Upper lobe of left lung (tissue), 6 donors: ENCODE results near the gene ITPKB. TPM values are rescaled to one million over a fixed set of nuclear protein-coding genes. Genes with fewer than 3 reads are reported as not detected.

Experiments
- ATAC-seq, 2 donors: fragments of 200-7000 bp; cut with Tn5 transposase; one replicate each; pipeline ENCODE4 v1.9.1; 2022; ENCODE audit warnings: mild to moderate bottlenecking in 2 of 2, moderate library complexity in 2 of 2; ENCODE audit not compliant: low FRiP score in 2 of 2
- DNase-seq, 2 donors: peaks; one replicate each; pipeline ENCODE4 v3.0.0-alpha.2; 2019 to 2020
- H3K27ac ChIP-seq, 4 donors: fragments of 200-600 bp; sonication (generic); one replicate each; pipeline ENCODE4 v1.5.1; 2016 to 2019
- H3K27me3 ChIP-seq, 4 donors: fragments of 200-600 bp; sonication (generic); one replicate each; pipeline ENCODE4 v1.5.1; 2017 to 2019
- H3K36me3 ChIP-seq, 4 donors: fragments of 200-600 bp; sonication (generic); one replicate each; pipeline ENCODE4 v1.5.1; 2016 to 2019
- H3K4me1 ChIP-seq, 4 donors: fragments of 200-600 bp; sonication (generic); one replicate each; pipeline ENCODE4 v1.5.1; 2018 to 2019
- H3K4me3 ChIP-seq, 4 donors: fragments of 200-600 bp; sonication (generic); one replicate each; pipeline ENCODE4 v1.5.1; 2017 to 2019; ENCODE audit warnings: mild to moderate bottlenecking in 2 of 4, moderate library complexity in 1 of 4
- H3K9me3 ChIP-seq, 4 donors: fragments of 200-600 bp; sonication (generic); one replicate each; pipeline ENCODE4 v1.5.1; 2018 to 2019
- EP300 ChIP-seq, 4 donors: sonication (generic); formaldehyde crosslinking; IDR thresholded peaks; one replicate each; pipeline ENCODE4 v1.5.1; 2017; ENCODE audit warnings: antibody characterized with exemption in 4 of 4, control low read depth in 2 of 4
- POLR2A ChIP-seq, 4 donors: fragments of 450-650 bp; IDR thresholded peaks; one replicate each; pipeline ENCODE4 v1.5.1; 2016 to 2017; ENCODE audit warnings: antibody characterized with exemption in 4 of 4, mild to moderate bottlenecking in 2 of 4
- POLR2AphosphoS5 ChIP-seq, 2 donors: sonication (generic); formaldehyde crosslinking; IDR thresholded peaks; one replicate each; pipeline ENCODE4 v1.5.1; 2017; ENCODE audit warnings: antibody characterized with exemption in 2 of 2
- WGBS, 2 donors: methylation state at CpG; one replicate each; pipeline ENCODE4 v1.1.5; 2017 to 2018; 5-methylcytosine and 5-hydroxymethylcytosine counted together
- total RNA-seq, 6 donors: library from RNA; depleted of rRNA in 4 of 6; stranded (reverse); fragments of >200 nt in 4 of 6; gene quantifications; one replicate each; pipeline versions ENCODE4 v1.1.0 to v1.2.1, GENCODE V29; 2016 to 2021
- TF ChIP-seq, protein P1 (sequence below), 6 experiments: fragments of 450-650 bp in 4 of 6; fragments of 200-600 bp in 2 of 6; sonication (generic) in 2 of 6; IDR thresholded peaks; one replicate each; pipeline ENCODE4 v1.5.1; 2016 to 2019; ENCODE audit warnings: antibody characterized with exemption in 6 of 6
- donor health status: DM: no; HTN: no; CAD: no; lungs with moderate emphysema.
- donor health status: DM: no; HTN: yes; CAD: no; lungs with severe emphysema.

ITPKB gene
- total RNA-seq, 6 donors from 2014 or later: 19.8 to 62.9 (median 45.8) TPM

DNA sequence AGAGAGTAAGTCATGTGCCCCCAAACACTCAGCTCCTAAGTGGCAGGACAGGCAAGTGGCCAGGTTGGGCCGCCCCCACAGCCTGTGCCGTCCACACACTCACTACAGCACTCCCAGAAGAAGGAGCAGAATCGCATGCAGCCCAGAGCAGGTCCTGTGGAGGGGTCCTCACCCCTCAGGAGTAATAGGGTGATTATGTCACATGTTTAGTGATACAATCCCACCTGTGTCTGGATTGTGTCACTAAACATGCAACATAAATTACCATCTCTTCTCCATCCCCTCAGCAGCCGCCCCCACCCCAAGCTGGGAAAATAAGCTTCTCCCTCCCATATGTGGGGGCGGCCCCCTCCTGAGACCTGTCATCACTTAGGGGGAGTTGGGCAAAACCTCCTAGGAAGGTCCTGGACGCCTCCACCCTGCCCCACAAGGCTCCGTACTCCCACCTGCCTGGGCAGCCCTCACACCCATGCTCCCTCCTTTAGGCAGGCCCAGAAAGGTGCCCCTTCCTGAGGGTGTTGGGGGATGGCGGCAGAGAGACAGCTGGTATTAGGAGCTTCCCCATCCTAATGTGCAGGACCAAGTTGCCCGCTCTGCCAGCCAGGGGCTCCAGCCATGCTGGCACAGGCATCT lies 133.6 kb downstream of the ITPKB start:
- Histone ChIP-seq H3K27ac (no peak overlapping the region), H3K27me3 (no peaks in the 10 kb centered on the region), H3K9me3 (no peaks in the 10 kb centered on the region), H3K36me3 (no peaks in the 10 kb centered on the region), H3K4me1 (peaks cover 4 to 19% (median 7%) of the 10 kb centered on the region in 4 donors), H3K4me3 (no peak overlapping the region)
- WGBS, 2 donors: 92 to 97% methylated on average over 9 of the region's 9 CpGs
- TF ChIP-seq POLR2AphosphoS5 (IDR thresholded peaks at IDR 0.05): no peak
- TF ChIP-seq EP300 (IDR thresholded peaks at IDR 0.05): no peak
- no peak for TF ChIP-seq POLR2A (IDR thresholded peaks at IDR 0.05)
- TF ChIP-seq, protein P1, sequence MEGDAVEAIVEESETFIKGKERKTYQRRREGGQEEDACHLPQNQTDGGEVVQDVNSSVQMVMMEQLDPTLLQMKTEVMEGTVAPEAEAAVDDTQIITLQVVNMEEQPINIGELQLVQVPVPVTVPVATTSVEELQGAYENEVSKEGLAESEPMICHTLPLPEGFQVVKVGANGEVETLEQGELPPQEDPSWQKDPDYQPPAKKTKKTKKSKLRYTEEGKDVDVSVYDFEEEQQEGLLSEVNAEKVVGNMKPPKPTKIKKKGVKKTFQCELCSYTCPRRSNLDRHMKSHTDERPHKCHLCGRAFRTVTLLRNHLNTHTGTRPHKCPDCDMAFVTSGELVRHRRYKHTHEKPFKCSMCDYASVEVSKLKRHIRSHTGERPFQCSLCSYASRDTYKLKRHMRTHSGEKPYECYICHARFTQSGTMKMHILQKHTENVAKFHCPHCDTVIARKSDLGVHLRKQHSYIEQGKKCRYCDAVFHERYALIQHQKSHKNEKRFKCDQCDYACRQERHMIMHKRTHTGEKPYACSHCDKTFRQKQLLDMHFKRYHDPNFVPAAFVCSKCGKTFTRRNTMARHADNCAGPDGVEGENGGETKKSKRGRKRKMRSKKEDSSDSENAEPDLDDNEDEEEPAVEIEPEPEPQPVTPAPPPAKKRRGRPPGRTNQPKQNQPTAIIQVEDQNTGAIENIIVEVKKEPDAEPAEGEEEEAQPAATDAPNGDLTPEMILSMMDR (IDR thresholded peaks at IDR 0.05): no peak
- DNase-seq: peak in 1 of 2 donors; percentile 41
- ATAC-seq: no peak

DNA sequence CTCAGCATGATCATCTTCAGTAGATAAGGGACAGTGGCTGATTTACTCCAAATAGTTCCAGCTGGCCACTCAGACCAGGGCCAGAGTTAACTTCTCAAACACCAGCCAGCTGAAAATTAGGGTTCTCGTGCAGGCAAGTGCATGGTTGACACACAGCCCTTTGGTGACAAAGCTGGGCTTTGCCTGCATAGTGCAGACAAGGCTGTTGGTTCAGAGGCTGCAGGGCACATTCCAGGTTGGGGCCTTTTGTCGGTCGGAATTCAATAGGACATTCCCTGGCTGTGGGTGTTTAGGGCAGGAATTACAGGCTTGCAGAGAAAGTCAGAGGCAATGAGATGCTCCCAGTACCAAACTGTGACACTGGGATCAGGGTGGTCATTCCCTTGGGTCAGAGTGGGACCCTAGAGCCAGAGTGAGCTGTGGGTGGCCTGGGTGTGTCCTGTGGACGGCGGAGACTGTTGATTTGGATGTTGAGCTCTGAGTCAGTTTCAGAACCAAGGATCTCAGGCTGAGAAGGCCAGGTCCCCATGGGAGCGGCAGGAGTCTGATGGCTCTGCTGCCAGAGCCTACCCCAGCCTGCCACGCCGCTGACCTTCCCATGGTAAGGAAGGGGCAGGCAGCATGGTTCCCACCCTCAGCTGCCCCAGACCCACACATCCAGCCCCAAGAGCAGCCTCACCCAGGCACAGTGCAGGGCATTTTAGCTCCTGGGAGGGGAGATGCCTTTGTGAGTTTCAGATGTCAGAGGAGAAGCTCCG lies 134.3 kb downstream of the ITPKB start:
- ATAC-seq (no peak), DNase-seq (peak in 1 of 2 donors; percentile 46)
- Histone ChIP-seq H3K27ac (no peak overlapping the region), H3K36me3 (no peaks in the 10 kb centered on the region), H3K27me3 (no peaks in the 10 kb centered on the region), H3K9me3 (no peaks in the 10 kb centered on the region), H3K4me3 (no peak overlapping the region), H3K4me1 (peaks cover 4 to 19% (median 7%) of the 10 kb centered on the region in 4 donors)
- WGBS, 2 donors: 88 to 94% methylated on average over 9 of the region's 9 CpGs
- no peak for TF ChIP-seq POLR2A (IDR thresholded peaks at IDR 0.05)
- no peak for TF ChIP-seq POLR2AphosphoS5 (IDR thresholded peaks at IDR 0.05)
- TF ChIP-seq EP300 (IDR thresholded peaks at IDR 0.05): no peak
- TF ChIP-seq, protein P1 (IDR thresholded peaks at IDR 0.05): no peak

DNA sequence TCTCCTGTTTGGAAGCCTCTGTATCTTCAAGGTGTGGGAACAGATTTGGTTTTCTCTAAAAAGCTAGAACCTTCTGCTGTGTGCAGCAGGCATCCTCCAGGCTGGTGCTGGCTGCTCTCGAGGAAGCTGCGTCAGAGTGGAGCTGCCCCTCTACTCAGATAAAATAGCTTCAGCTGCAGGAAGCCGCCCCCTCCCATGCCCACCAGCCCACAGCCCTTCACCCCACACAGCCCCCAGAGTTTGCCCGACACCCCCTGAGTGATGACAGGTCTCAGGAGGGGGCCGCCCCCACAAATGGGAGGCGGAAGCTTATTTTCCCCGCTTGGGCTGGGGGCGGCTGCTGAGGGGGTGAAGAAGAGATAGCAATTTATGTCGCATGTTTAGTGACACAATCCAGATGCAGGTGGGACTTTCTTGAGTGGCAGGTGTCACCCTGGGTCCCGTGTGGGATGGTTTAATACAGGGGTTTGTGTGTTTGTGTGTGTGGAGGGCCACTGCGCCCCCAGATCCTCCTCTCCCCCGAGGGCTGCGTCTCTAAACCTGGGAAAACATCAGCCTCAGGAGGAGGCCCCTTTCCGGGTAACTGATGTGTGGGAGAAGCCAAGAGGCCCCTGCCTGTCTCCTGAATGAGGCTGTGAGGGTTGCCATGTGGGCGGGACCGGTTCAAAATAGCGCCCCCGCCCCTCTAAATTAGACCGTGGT lies 135.1 kb downstream of the ITPKB start:
- ATAC-seq (no peak), DNase-seq (peak in 1 of 2 donors; percentile 44)
- Histone ChIP-seq H3K4me3 (no peak overlapping the region), H3K4me1 (peaks cover 4 to 19% (median 7%) of the 10 kb centered on the region in 4 donors), H3K27me3 (no peaks in the 10 kb centered on the region), H3K27ac (no peak overlapping the region), H3K9me3 (no peaks in the 10 kb centered on the region), H3K36me3 (no peaks in the 10 kb centered on the region)
- TF ChIP-seq, protein P1 (IDR thresholded peaks at IDR 0.05): no peak
- no peak for TF ChIP-seq EP300 (IDR thresholded peaks at IDR 0.05)
- TF ChIP-seq POLR2AphosphoS5 (IDR thresholded peaks at IDR 0.05): no peak
- TF ChIP-seq POLR2A (IDR thresholded peaks at IDR 0.05): no peak
- 80 to 84% methylated on average over 9 to 19 of the region's 19 CpGs for WGBS, 2 donors

DNA sequence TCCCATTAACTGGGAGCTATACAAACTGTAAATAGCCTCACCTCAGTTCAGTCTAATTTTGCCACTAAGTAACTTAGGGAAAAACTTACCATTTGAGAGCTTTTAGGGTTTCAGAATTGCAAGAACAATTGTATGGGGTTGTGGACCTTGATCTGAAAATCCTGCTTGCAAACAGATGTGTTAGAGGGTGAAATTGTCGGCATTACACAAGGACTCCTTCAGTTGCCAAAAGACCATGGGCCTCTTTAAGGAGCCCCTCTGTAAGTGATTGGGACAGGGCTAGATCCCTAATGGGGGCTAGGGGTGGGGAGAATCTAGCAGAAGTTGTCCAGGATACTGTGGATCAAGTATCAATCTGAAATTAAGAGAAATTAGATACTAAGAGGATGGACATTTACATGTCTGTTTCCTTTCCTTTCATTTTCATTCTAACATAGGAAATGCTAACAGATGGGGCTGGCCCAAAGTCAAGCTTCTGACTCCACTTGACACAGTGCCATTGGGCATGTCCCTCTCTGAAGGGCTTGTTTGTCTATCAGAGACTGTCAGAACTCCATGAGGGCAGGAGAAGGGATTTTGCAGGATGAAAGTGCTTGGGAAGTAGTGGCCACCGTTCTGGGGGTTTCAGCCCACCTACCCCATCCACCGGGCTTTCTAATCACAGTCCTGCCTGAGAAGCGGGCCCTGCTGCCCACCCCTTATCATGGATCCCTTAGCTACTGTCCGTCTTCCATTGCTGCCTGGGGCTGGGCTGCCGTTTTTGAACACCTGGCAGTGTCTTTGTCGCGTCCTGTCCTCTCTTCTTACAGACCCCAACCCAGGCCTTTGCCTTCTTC lies 135.8 kb downstream of the ITPKB start:
- no peaks in the 10 kb centered on the region for H3K36me3 ChIP-seq
- H3K27ac ChIP-seq: peak overlapping the region in 3 of 4 donors; percentile 32 to 54 (median 52)
- ATAC-seq (peak in 1 of 2 donors; percentile 57), DNase-seq (peak in 1 of 2 donors; percentile 34)
- peaks cover 4 to 19% (median 7%) of the 10 kb centered on the region in 4 donors for H3K4me1 ChIP-seq
- 56 to 66% methylated on average over 8 of the region's 8 CpGs for WGBS, 2 donors
- no peak for TF ChIP-seq EP300 (IDR thresholded peaks at IDR 0.05)
- peak in 1 of 2 donors; percentile 1 for TF ChIP-seq POLR2AphosphoS5 (IDR thresholded peaks at IDR 0.05)
- TF ChIP-seq, protein P1 (IDR thresholded peaks at IDR 0.05): no peak
- H3K27me3 ChIP-seq: no peaks in the 10 kb centered on the region
- H3K9me3 ChIP-seq: no peaks in the 10 kb centered on the region
- H3K4me3 ChIP-seq: peak overlapping the region in 2 of 4 donors; percentile 2 to 26
